ENCODE results near the gene TMEM256.

GRCh38 chr17:7363311-7363710, 40.6 kb downstream of the TMEM256 start:
- TF ChIP-seq POLR2AphosphoS5 (IDR thresholded peaks at IDR 0.05; ENCODE audit: insufficient read depth, low read depth, low read length) (no peak), POLR2A (IDR thresholded peaks at IDR 0.05; ENCODE audit: low read depth, low read length) (no peak), CTCF (IDR thresholded peaks at IDR 0.05; ENCODE audit: extremely low read depth in 1 of 2, insufficient read depth in 1 of 2, low read depth in 1 of 2, low read length in 2 of 2) (no peak), EZH2 (IDR thresholded peaks at IDR 0.05; ENCODE audit: borderline replicate concordance, low read depth, low read length, severe bottlenecking) (no peak), MAX (IDR thresholded peaks at IDR 0.05; ENCODE audit: insufficient read depth, insufficient read length) (no peak), MYC (IDR thresholded peaks at IDR 0.05; ENCODE audit: low read depth, low read length) (no peak)

All from endothelial cell of umbilical vein (primary cell).